ENCODE results near the gene DGCR6.
A peak's percentile ranks its signal among the peaks of the same experiment; 100 is the strongest.
"Not testable (repeated sequence)": the region's sequence is repeated elsewhere in the genome, so short reads cannot be mapped to it uniquely, and the experiment has no call there.

Gene DGCR6

DNA sequence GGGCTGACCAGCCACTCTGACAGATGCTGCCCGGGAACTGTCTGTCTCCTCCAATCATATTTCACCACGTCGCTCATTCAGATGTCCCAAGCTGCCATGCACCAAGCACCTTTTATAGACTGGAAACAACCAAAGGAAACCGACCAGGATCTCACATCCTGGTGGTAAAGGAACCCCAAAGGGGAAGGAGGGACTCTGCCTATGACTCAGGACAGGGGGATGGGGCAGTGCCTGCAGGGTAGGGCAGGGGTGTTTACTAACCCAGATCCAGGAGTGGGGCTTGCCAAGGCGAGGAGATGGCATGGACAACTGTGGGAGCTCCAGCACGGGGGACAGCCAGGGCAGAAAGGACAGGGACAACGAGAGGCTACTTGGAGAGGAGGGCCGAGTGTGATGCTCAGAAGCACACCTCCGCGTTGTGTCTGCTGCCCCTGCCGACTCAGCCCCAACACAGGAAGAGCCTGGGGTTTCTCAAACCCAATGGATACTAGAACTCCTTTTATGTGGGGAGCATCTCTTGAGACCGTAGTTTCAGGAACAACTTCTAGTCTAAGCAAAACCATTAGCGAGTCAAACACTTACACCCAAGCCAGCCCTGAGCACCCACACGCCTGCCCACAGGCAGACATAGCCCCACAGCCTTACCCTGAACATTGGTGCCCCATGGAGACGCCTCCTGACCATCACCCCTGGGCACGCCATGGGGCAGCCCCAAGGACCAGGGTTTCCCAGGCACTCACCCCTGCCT lies 26.0 kb downstream of the DGCR6 start:
- no peak for DNase-seq

DNA sequence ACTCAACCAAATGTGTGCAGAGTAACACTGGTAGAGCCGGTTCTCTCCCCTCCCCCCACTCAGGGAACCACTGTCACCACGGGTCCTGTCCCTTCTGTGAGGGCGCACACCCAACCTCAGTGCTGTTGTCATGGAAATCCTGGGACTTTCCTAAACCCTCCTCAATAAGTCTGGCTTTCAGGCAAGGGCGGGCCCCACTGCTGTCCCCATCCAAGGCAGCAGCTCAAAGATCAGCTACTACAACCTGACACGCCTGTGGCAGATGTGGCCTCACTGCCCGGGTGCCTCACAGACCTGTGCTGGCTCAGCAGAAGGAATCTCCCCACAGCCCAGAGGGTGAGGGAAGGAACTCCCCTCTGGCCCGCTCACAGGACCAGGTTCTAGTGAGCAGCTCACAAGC lies 27.8 kb downstream of the DGCR6 start:
- DNase-seq, result no peak

DNA sequence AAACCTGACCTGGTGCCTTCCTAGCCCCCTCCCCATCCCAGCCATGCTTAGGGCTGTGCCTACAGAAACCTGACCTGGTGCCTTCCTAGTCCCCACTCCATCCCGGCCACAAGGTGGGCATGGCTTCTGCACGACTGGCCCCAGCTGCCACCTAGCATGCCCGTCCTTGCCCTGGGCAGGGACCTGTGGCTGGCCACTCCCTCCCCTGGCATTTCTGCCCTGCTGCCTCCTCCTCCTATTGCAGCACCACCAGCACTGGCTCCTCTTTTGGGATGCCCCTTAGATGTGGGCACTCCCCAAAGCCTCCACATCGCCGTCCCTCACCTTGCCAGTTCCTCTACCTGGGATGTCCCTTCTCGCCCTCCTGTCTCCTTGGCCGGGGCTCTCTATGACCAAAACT lies 28.6 kb downstream of the DGCR6 start:
- not testable (repeated sequence) for DNase-seq

DNA sequence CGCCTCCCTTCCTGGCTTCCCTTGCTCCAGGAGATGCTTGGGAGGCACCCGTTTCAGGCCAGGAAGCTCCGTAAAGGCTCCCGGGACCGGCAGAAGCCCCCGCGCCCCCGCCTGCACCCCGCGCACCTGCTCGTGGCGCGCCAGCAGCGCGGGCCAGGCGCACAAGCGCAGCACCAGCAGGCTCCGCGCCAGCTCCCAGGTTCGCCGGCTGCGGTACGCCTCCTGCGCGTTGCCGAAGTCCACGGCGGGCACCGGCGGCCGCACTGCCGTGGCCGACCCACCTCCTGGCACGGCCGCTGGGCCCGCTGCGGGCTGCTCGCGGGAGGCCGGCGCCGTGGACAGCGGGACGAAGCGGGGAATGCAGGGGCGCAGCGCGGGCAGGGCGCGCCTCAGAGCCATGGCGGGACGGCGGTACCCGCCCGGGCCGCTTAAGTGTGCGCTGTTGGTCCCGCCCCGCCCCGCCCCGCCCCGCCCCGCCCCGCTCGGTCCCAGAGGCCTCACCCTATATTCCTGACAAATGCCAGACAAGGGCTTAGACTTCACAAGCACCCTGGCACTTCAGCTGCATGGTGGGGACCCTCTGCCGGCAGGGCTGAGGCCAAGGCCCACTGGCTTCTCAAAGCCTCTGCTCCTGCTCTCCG lies 29.9 kb downstream of the DGCR6 start, which contains the start of gene PRODH:
Gene PRODH, minus strand, starts transcription at position 405 of the 641 bp plus-strand sequence. Its CDS starts 6 bp downstream, at position 399.
- DNase-seq, result no peak

DNA sequence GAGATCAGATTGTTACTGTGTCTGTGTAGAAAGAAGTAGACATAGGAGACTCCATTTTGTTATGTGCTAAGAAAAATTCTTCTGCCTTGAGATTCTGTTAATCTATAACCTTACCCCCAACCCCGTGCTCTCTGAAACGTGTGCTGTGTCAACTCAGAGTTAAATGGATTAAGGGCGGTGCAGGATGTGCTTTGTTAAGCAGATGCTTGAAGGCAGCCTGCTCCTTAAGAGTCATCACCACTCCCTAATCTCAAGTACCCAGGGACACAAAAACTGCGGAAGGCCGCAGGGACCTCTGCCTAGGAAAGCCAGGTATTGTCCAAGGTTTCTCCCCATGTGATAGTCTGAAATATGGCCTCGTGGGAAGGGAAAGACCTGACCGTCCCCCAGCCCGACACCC lies 32.6 kb downstream of the DGCR6 start:
- DNase-seq, result not testable (repeated sequence)

DNA sequence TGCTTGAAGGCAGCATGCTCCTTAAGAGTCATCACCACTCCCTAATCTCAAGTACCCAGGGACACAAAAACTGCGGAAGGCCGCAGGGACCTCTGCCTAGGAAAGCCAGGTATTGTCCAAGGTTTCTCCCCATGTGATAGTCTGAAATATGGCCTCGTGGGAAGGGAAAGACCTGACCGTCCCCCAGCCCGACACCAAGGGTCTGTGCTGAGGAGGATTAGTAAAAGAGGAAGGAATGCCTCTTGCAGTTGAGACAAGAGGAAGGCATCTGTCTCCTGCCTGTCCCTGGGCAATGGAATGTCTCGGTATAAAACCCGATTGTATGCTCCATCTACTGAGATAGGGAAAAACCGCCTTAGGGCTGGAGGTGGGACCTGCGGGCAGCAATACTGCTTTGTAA lies 41.0 kb downstream of the DGCR6 start:
- DNase-seq, result not testable (repeated sequence)

DNA sequence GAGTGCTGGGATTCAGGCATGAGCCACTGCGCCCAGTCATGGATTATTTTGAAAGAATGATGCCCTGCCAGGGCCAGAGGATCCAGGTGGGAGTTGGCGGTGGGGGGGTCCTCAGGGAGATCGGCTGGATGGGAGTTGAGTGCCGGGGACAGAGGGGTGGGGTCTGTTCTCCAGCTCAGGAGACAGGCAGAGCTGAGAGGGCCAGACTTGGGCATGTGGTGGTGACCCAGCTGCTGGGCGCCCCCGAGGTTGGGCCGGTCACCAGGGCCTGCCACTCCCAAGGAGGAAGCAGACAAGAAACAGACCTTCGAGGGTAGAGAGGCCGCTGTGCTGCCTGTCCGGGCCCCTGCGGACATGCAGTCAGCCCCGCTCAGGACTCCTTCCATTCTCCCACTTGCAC lies 41.8 kb downstream of the DGCR6 start:
- DNase-seq, result no peak

DNA sequence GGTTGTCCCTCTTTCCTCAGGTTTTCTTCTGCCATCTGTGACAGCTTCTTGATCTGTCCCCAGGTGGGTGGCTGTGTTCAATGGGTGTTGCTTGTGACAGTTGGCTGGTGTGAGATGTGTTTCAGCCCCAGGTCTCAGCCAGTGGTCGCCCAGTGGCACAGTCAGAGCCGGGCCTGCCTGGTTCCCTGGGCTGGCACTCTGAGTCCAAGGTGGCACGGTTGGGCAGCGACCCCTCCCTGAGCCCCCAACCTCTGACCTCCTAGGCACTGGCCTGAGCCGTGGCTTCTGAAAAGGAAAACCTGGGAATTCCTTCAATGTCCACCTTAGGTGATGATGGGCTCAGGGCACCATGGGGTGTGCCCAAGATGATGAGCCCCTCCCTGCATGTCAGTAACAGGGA lies 44.0 kb downstream of the DGCR6 start:
- DNase-seq, result no peak

DNA sequence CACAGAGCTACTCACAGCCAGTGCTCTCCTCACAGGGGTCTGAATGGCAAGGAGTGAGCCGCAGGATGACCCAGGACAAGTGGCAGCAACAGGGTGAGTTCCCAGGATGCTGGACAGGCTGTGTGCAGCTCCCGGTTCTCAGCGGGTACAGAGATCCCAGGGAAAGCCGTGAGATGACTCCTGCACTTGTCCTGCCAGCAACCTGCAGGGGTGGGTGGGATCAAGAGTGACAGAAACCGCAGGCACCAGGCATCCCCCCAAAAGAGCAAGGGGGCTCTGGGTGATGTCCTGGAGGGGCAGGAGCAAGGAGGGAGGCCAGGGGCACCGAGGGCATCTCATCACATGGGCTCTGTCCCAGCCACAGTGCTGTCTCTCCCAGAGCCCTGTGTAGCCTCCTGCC lies 45.9 kb downstream of the DGCR6 start:
- no peak for DNase-seq

DNA sequence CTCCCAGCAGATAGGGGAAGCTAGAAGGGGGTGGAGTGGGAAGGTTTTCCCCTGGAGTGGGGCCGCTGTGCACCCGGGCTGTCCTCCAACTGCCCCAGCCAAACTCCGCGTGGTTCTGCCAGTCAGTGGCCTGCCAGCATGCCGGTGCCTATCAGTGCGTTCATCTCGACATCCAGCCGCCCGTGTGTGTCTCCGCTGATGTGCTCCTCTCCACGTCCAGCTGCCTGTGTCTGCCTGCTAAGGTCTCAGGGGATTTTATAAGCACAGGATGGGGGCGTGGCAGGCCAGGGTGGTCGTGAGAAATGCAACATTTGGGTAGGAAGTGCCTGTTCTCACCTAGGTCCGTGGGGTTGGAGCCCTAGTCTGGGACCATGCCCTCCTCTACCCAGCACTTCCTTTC lies 47.0 kb downstream of the DGCR6 start:
- DNase-seq, result not testable (repeated sequence)

DNA sequence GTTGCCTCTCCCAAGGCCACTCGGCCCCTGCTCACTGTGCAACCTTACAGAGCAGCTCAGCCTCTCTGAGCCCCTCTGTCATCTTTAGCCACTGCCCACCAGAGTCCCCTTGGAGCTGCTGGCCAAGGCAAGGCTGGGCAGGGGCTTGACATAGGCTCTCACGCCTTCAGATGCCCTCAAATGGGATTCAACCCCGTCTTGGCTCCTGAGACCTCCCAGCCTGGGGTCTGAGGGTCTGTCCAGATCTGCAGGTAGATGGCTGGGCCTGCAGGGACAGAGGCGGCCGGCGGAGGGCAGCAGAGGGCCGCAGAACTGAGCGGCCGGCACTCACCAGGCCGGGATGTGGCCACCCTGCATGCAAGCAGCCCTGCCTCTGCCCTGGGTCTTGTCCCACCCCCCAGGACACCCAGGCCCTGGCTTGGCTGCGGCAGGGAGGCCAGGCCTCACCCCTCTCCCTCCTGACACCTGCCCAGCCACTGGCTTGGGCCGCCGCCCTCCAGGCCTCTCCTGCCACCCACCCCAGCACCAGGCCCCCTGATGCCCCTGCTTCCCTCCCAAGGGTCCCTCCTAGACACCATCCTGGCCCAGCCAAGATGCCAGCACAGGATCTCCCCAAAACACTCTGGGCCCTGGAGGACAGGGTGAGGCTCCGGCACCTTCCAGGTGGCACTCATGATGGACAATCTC lies 48.3 kb downstream of the DGCR6 start:
- peak; percentile 29 for DNase-seq

DNA sequence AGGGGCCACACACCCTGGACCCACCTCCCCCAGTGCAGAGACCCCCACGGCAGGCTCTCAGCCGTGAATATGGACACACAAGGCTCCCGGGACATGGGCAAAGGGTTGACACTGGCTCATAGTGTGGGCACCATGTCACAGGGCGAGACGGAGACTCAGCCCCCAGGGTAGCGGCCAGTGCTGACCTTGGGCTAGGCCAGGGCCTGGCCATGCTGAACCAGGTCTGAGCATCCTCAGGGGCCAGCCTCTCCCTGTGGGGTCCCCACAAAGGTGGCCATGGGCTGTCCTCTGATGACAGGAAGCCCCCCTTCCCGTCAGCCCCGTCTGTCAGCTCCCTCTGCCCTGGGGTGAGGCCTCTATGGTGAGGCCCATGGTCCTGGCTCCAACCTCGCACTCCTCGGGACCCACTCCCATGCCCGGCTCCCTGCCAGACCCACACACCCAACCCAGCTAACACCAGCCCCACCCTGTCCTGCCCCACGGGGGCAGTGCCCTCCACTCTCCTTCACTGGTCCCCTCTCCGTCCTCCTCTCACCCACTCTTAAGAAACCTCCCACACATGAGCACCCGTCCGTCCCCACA lies 49.0 kb downstream of the DGCR6 start:
- no peak for DNase-seq

DNA sequence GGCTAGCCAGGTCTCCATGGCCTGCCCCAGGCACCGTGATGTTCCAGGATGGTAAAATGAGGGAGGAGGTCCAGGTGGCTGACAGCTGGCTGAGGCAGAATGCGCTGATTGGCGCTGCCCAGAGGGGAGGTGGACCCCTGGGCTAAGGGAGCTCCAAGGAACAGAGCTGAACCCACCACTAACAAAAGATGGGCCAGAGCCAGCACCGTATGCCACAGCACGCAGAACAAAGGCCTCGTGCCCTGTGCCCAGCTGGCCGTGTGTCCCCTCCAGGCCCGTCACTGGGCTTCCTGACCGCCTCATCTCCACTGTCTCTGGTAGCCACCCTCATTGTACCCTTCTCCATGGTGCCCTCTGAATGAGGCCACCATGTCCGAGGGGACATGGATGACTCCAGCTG lies 49.6 kb downstream of the DGCR6 start:
- no peak for DNase-seq

DNA sequence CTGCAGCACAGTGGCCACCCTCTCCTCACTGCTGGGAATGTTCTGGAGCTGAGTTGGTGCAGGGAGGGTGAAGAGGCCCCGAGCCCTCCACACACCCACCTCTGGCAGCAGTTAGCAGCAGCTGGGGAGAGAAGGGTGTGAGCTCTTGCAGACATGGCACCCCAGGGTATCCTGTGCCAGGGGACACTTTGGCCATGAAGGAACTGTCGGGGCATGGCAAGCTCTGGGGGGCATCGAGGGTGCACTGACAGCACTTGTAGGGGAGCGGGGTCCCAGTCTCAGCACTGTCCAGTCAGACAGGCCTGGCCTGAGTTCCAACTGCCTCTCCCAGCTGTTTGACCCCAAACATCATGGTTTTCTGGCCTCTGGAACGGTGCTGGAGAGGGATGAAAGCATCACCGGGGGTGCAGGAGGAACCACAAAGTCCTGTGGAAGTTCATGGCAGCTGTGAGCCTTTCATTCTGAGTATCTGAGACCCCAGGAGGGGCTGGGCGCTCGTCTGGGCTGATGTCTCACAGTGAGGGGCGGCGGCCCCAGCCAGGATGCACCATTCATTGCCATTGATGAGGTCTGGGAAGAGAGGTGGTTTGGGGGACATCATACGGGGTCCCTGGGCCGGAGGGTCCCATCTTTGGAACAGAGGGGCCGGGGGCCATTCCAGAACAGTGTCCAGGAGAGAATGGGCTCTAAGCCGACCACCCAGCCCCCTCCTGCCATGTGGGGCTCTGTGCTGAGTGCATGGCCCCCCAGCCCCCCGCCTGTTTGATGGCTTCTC lies 50.2 kb downstream of the DGCR6 start:
- DNase-seq, result not testable (repeated sequence)

DNA sequence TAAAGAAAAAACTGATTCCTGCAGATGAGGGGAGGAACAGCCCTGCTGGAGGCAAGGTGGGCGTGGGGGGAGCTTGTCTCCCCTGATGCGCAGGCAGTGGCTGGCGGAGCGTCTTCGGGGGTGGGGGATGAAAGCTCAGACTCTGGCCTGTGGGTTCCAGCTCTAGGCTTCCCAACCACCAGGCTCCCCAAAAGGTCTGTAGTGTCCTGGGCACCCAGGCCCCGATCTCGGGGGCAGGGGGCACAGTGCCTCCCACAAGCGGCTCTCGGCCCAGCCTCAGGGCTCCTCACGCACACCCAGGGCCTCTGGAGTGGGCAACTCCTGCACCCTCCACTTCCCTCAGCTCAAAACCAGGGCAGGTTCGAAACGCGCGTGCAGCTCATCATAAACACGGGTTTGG lies 50.8 kb downstream of the DGCR6 start:
- DNase-seq, result not testable (repeated sequence)

DNA sequence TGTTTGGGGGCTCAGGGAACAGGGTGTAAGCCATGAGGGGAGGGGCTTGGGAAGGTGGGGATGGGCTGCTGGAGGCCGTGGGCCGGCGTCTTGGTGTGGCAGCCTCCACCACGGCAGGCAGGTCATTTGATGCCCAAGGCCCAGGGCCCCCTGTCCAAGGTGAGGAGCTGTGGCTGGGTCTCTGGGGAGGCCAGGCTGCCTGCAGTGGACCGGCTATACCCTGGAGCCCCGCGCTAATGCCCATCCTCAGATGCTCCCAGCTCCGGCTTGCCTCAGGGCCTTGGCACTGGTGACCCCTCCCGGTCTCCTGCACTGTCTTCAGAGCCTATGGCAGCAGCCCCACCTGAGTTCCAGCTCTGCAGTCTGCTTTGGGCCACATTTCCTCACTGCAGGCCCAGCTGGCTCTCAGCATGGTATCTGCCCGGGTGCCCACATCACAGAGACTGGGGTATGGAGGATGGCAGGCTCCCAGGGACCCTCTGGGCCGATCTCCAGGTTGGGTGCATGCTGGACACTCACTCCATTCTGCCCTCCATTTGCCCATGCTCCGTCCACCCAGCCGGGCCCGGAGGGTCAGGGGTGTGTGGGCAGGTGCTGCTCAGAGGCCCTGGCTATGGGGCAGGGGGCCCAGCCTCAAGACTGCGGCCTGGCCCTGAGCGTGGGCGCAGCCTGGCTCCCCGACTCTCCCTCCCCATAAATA lies 51.7 kb downstream of the DGCR6 start:
- DNase-seq, result not testable (repeated sequence)

DNA sequence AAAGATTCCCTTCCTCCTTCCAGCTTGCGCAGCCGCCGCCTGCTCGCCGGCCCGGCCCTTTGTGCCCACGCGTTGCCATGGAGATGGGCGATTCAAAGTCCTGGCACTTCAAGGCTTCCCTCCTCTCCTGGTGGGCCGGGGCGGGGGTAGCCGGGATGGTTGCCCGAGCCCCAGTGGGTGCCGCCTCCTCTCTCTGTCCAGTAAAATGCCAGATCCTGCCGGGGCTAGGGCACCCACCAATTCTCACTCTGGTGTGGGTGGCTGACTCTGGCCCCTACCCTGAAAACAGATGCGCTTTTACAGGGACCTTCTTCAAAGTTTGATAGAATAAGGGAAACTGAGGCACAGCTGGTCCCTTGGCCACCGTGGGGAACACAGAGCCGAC lies 52.2 kb downstream of the DGCR6 start:
- DNase-seq, result not testable (repeated sequence)

DNA sequence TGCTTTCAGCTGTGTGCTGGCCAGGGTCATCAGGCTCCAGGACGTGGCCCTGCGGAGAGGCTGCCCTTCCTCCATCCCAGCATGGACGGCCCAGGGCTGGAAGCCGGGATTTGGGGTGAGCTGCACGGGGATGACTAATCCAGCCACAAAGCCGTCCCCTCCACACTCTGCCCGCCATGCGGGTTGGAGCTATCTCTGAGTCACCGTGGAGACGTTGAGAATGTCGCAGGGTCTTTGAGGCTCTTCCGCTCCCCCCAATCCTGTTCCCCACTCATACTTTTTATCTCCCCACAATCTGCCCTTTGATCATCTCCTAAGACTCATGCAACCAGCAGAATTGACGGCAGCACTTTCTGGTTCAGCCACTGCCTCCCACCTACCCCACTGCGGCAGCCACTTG lies 52.6 kb downstream of the DGCR6 start:
- not testable (repeated sequence) for DNase-seq

DNA sequence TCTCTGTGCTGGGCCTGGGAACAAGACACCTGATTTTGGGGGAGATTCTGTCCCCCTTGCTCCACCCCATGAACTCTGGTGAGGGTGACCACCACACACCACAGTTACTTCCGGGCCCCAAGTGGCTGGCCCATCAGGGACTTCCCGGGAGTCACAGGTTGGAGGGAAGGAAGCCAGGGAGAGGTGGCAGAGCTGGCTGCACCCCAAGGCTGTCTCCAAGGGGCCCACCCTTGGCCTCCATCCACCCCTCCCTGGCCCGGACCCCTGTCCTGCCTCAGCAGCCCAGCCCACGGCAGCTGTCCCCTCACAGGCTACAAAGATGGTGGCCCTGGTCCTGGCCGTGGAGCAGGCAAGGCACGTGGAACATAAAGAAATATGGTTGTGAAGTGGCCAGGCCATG lies 53.1 kb downstream of the DGCR6 start:
- DNase-seq, result not testable (repeated sequence)

DNA sequence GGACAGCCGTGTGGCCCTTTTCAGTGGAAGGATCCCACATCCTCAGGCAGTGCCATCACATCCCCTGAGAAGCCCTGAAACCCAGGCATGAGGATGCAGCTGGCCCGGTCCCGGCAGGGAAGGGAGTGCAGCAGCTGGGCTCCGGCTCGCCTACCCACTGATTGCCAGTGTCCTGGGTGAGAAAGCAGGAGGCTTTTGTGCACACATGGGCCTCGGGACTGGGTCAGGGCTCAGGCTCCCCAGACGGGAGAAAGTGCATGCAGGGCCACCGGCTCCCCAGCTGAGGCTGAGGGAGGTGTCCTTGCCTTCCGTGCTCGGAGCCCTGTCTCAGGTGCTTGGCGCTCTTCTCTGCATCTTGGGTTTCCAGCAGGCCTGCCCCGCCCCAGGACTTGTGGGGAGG lies 53.6 kb downstream of the DGCR6 start:
- not testable (repeated sequence) for DNase-seq

DNA sequence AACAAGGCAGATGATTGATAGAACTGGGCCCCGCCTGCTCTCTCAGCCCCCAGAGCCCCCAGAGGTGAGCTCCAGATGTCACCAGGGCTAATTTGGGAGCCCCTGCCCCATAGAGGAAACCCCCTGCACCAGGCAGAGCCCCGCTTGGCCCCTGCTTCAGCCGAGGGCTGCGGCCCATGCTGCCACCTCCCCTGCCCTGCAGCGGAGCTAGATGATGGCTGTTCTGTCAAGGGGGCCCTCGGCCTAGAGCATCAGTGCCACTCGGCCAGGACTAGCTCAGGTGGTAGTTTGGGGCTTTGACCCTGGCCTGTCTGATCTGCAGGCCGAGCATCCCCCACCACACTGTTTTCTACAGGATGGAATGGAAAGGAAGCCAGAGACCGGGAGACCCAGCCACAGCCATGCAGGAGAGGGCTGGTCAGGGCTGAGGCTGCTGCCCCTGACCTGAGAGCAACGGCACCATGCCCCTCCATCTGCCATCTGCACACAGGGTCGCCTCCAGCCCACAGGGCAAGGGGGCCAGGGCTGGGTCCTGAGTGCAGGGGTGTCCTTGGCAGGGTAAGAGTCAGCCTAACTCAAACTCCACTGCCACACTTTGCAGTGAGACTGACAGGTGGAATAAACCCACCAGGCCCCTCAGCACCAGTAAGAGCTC lies 54.2 kb downstream of the DGCR6 start:
- DNase-seq, result not testable (repeated sequence)

Measured in effector CD8-positive, alpha-beta T cell (primary cell).